NCI-H1417 treated with DMSO at 0.1 percent for 48 hours (cell line): ENCODE data around the gene NAP1L2.
"Not testable (repeated sequence)": the region's sequence is repeated elsewhere in the genome, so short reads cannot be mapped to it uniquely, and the experiment has no call there.

ENCODE experiments used
- DNase-seq: peaks from one replicate; lab custom pipeline; 2025; lab: John Stamatoyannopoulos, UW

NAP1L2 gene, protein sequence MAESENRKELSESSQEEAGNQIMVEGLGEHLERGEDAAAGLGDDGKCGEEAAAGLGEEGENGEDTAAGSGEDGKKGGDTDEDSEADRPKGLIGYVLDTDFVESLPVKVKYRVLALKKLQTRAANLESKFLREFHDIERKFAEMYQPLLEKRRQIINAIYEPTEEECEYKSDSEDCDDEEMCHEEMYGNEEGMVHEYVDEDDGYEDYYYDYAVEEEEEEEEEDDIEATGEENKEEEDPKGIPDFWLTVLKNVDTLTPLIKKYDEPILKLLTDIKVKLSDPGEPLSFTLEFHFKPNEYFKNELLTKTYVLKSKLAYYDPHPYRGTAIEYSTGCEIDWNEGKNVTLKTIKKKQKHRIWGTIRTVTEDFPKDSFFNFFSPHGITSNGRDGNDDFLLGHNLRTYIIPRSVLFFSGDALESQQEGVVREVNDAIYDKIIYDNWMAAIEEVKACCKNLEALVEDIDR

GRCh38 chrX:73214426-73215094 is at the start of gene NAP1L2:
Gene NAP1L2, minus strand, starts transcription at chrX:73214851. Its CDS starts 359 bp downstream, at chrX:73214492.
- DNase-seq, result no peak

GRCh38 chrX:73262991-73263390 is 48.3 kb upstream of the NAP1L2 start:
- no peak for DNase-seq

DNA sequence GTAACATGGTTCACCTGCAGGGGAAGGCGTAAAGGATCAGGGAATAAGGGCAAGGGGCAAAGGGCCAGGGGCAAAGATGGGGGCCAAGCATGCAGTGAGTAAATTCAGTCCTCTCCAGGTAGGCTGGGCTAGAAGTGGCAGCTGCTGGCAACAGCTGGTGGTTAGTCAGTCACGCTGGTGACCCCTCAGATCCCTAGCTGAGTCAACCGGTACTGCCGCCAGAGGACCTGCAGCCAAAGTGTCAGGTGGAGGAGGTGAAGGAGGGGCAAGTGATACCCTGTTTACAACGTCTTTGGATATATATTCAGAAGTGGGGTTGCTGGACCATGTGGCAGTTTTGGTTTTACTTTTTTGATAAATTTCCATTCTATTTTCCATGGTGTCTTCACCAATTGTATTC is 24.6 kb upstream of the NAP1L2 start:
- DNase-seq, result no peak

- no peak for DNase-seq
Measured at GRCh38 chrX:73217621-73218020, 3.0 kb upstream of the NAP1L2 start.

DNA sequence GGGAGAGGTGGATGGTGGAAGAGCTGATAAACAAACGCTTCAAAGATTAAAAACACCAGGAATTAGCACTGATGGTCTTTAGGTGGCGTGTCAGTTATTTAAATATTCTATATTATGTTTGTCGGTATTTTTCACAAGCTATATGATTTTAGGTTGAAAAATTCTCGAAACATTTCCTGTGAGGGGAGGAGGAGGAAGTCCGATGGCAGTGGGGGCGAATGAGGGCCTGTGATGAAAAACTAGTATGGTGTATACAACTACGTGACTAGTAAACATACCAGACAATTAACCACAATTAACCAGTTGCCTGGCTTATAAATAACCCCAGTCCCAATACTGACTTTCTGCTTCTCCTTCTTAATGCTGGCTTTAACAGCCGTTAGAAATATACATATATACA is 595 bp upstream of the NAP1L2 start:
- no peak for DNase-seq

GRCh38 chrX:73213734-73214425 is 771 bp downstream of the NAP1L2 start:
- DNase-seq, result no peak

GRCh38 chrX:73206366-73206765 is 8.3 kb downstream of the NAP1L2 start:
- no peak for DNase-seq

DNA sequence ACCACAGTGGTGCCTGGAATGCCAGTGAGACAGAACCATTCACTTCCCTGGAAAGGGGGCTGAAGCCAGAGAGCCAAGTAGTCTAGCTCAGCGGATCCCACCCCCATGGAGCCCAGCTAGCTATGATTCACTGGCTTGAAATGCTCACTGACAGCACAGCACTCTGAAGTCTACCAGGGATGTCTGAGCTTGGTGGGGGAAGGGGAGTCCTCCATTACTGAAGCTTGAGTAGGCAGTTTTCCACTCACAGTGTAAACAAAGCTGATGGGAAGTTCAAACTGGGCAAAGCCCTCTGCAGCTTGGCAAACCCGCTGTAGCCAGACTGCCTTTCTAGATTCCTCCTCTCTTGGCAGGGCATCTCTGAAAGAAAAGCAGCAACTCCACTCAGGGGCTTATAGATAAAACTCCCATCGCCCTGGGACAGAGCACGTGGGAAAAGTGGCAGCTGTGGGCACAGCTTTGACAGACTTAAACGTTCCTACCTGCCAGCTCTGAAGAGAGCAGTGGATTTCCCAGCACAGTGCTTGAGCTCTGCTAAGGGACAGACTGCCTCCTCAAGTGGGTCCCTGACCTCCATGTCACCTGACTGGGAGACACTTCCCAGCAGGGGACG is 32.0 kb downstream of the NAP1L2 start:
- no peak for DNase-seq

DNA sequence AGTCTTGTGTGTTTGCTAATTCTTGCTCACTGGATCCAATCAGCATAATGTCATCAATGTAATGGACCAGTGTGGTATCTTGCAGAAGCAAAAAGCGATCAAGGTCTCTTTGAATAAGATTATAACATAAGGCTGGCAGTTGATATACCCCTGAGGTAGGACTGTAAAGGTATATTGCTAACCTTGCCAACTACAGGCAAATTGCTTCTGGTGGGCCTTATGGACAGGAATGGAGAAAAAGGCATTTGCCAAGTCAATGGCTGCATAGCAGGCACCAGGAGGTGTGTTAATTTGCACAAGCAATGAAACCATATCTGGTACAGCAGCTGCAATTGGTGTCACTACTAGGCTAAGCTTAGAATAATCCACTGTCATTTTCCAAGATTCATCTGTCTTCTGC is 45.7 kb downstream of the NAP1L2 start:
- not testable (repeated sequence) for DNase-seq
